ENCODE data around the gene APMAP. TPM values are rescaled to one million over a fixed set of nuclear protein-coding genes. Genes with fewer than 3 reads are reported as not detected.

APMAP gene
- total and polyA plus RNA-seq, 7 donors = 9.6 to 55.8 (median 25.7) TPM

- Histone ChIP-seq H3K27ac (no peak overlapping the region), H3K9me3 (peaks cover 0 to 7% (median 3%) of the 10 kb centered on the region in 4 donors), H3K4me1 (no peaks in the 10 kb centered on the region), H3K27me3 (no peaks in the 10 kb centered on the region), H3K4me3 (no peak overlapping the region), H3K36me3 (no peaks in the 10 kb centered on the region)
- DNase-seq = no peak
- 94 to 99% methylated on average over 4 of the region's 4 CpGs for whole genome bisulfite sequencing, 2 donors
- no peak for TF ChIP-seq EP300 (IDR thresholded peaks at IDR 0.05)
- no peak for TF ChIP-seq CTCF (IDR thresholded peaks at IDR 0.05)
- no peak for TF ChIP-seq POLR2AphosphoS5 (IDR thresholded peaks at IDR 0.05)
- TF ChIP-seq POLR2A (IDR thresholded peaks at IDR 0.05) = no peak
- intact Hi-C loops (cut with DNase I) = no loop called here
Measured at GRCh38 chr20:24943196-24943595, 49.4 kb downstream of the APMAP start.

GRCh38 chr20:24942679-24943078 is 49.9 kb downstream of the APMAP start:
- no peaks in the 10 kb centered on the region for H3K27me3 ChIP-seq
- H3K9me3 ChIP-seq = peaks cover 0 to 7% (median 3%) of the 10 kb centered on the region in 4 donors
- WGBS, 2 donors = 82 to 93% methylated on average over 6 of the region's 6 CpGs
- H3K36me3 ChIP-seq = no peaks in the 10 kb centered on the region
- peak; percentile 36 for DNase-seq
- H3K4me3 ChIP-seq = no peak overlapping the region
- H3K27ac ChIP-seq = no peak overlapping the region
- H3K4me1 ChIP-seq = no peaks in the 10 kb centered on the region
- intact Hi-C loops (cut with DNase I) = no loop called here
- TF ChIP-seq CTCF (IDR thresholded peaks at IDR 0.05) (no peak), EP300 (IDR thresholded peaks at IDR 0.05) (no peak), POLR2AphosphoS5 (IDR thresholded peaks at IDR 0.05) (no peak), POLR2A (IDR thresholded peaks at IDR 0.05) (no peak)

GRCh38 chr20:24939036-24939435 is 53.5 kb downstream of the APMAP start:
- no peak for DNase-seq
- Histone ChIP-seq H3K27ac (no peak overlapping the region), H3K4me1 (no peaks in the 10 kb centered on the region), H3K4me3 (no peak overlapping the region), H3K27me3 (no peaks in the 10 kb centered on the region), H3K9me3 (peaks cover 0 to 4% (median 2%) of the 10 kb centered on the region in 4 donors), H3K36me3 (no peaks in the 10 kb centered on the region)
- WGBS, 2 donors = 74 to 82% methylated on average over 4 of the region's 4 CpGs
- intact Hi-C loops (cut with DNase I) = no loop called here
- no peak for TF ChIP-seq POLR2AphosphoS5 (IDR thresholded peaks at IDR 0.05)
- TF ChIP-seq CTCF (IDR thresholded peaks at IDR 0.05) = no peak
- no peak for TF ChIP-seq EP300 (IDR thresholded peaks at IDR 0.05)
- no peak for TF ChIP-seq POLR2A (IDR thresholded peaks at IDR 0.05)

GRCh38 chr20:24938498-24938897 is 54.1 kb downstream of the APMAP start:
- intact Hi-C loops (cut with DNase I) = no loop called here
- Histone ChIP-seq H3K27ac (no peak overlapping the region), H3K27me3 (no peaks in the 10 kb centered on the region), H3K4me3 (no peak overlapping the region), H3K36me3 (no peaks in the 10 kb centered on the region), H3K4me1 (no peaks in the 10 kb centered on the region), H3K9me3 (peaks cover 0 to 4% (median 2%) of the 10 kb centered on the region in 4 donors)
- DNase-seq = no peak
- TF ChIP-seq CTCF (IDR thresholded peaks at IDR 0.05) = no peak
- TF ChIP-seq POLR2A (IDR thresholded peaks at IDR 0.05) = no peak
- TF ChIP-seq EP300 (IDR thresholded peaks at IDR 0.05) = no peak
- no peak for TF ChIP-seq POLR2AphosphoS5 (IDR thresholded peaks at IDR 0.05)
- 89 to 92% methylated on average over 5 of the region's 5 CpGs for WGBS, 2 donors

GRCh38 chr20:24937579-24937978 is 55.0 kb downstream of the APMAP start:
- 33 to 95% methylated on average over 1 of the region's 1 CpG for WGBS, 2 donors
- no peaks in the 10 kb centered on the region for H3K4me1 ChIP-seq
- DNase-seq = peak; percentile 26
- no peak overlapping the region for H3K27ac ChIP-seq
- H3K9me3 ChIP-seq = peaks cover 0 to 4% (median 2%) of the 10 kb centered on the region in 4 donors
- TF ChIP-seq CTCF (IDR thresholded peaks at IDR 0.05) (no peak), POLR2AphosphoS5 (IDR thresholded peaks at IDR 0.05) (no peak), POLR2A (IDR thresholded peaks at IDR 0.05) (no peak), EP300 (IDR thresholded peaks at IDR 0.05) (no peak)
- H3K4me3 ChIP-seq = no peak overlapping the region
- no peaks in the 10 kb centered on the region for H3K36me3 ChIP-seq
- intact Hi-C loops (cut with DNase I) = no loop called here
- H3K27me3 ChIP-seq = no peaks in the 10 kb centered on the region
